Mucosa of descending colon (tissue), 3 donors: ENCODE measurements around the gene SCAMP3. TPM values are rescaled to one million over a fixed set of nuclear protein-coding genes. Genes with fewer than 3 reads are reported as not detected.

Experiments
- ATAC-seq: fragments of 200-7000 bp; cut with Tn5 transposase; one replicate; pipeline ENCODE4 v1.9.1; 2020; ENCODE audit warnings: mild to moderate bottlenecking, moderate library complexity
- DNase-seq, 3 donors: peaks; one replicate each; pipeline ENCODE4 v3.0.0-alpha.2; 2020
- H3K36me3 ChIP-seq: fragments of 200-600 bp; one replicate; pipeline ENCODE4 v1.8.0; 2021; ENCODE audit warnings: low read depth, mild to moderate bottlenecking
- H3K4me1 ChIP-seq: fragments of 200-600 bp; one replicate; pipeline ENCODE4 v1.8.0; 2021; ENCODE audit warnings: low read depth, mild to moderate bottlenecking
- H3K4me3 ChIP-seq: fragments of 200-600 bp; one replicate; pipeline ENCODE4 v1.8.0; 2021; ENCODE audit warnings: mild to moderate bottlenecking
- H3K9me3 ChIP-seq: fragments of 200-600 bp; one replicate; pipeline ENCODE4 v1.8.0; 2021; ENCODE audit warnings: mild to moderate bottlenecking
- intact Hi-C, 2 donors: fragments of 100-400 bp; cut with DNase I in 1 of 2; cut with micrococcal nuclease in 1 of 2; formaldehyde crosslinking; loops; one replicate each; pipeline versions ENCODE4 v1.11.0 to v1.11.1; 2022; cut with DNase I, micrococcal nuclease
- total RNA-seq, 3 donors: library from RNA; stranded (reverse); fragmentation: NEBNext Ultra II Directional in 2 of 3; extraction: Animal tissue kit (Norgen Biotek cat#: 25700) in 2 of 3; gene quantifications; one replicate each; pipeline versions ENCODE4 v1.2.1 to v1.2.4, GENCODE V29; 2021 to 2023
- TF ChIP-seq, protein P1 (sequence below): fragments of 200-600 bp; IDR thresholded peaks from one replicate; pipeline ENCODE4 v1.8.0; 2022; ENCODE audit warnings: antibody characterized with exemption, mild to moderate bottlenecking
- donor health status: DM: no; HTN: no; CAD: no; lungs with moderate emphysema.
- donor health status: DM: no; HTN: no; CAD: no.
- donor health status: DM: no; HTN: yes; CAD: no.

The SCAMP3 gene
- total RNA-seq, 3 donors from 2014 or later: 43.6 to 53.4 (median 46.8) TPM

DNA sequence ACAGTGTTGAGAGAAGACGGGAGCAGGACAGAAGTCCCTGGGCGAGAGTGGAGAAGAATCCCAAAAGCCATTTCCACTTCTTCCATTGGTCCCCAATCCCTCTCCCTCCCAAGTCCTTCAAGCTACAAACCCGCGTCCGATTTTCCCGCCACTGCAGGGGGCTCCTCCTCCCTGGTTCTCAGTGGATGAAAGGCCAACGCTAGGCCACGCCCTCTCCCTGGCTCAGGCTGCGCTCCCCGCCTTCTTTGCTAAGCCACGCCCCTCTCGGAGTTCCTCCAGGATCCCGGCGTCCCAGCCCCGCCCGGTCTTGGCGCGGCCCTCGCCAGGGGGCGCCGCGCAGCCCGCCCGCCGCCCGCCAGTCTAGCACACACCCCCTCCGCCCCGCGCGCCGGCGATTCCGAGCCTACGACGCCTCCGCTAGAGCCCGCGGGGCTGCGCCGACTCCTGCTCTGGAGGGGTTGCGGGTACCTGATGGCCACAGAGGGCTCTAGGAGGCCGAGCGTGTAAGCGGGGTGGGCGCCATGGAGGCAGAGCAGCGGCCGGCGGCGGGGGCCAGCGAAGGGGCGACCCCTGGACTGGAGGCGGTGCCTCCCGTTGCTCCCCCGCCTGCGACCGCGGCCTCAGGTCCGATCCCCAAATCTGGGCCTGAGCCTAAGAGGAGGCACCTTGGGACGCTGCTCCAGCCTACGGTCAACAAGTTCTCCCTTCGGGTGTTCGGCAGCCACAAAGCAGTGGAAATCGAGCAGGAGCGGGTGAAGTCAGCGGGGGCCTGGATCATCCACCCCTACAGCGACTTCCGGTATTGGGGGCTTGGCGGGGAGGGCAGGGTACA lies 15.1 kb upstream of the SCAMP3 start, which contains the start of gene HCN3:
Gene HCN3 (plus strand): TSS at position 394 of the 832 bp plus-strand sequence. CDS start 128 bp downstream, at position 522.
- Histone ChIP-seq H3K4me1 (peaks cover 13% of the 10 kb centered on the region), H3K9me3 (no peaks in the 10 kb centered on the region), H3K4me3 (peak within 1 kb of the TSS; percentile 46), H3K36me3 (no peaks in the 10 kb centered on the region)
- intact Hi-C loops: loop anchor here in 1 of 2 donors (10.0 kb wide), 1 partner anchor 48 kb away; the partner anchor contains the start of gene RUSC1
- ATAC-seq (peak; percentile 85), DNase-seq (peak; percentile 98 to 100 (median 99))
- TF ChIP-seq, protein P1, sequence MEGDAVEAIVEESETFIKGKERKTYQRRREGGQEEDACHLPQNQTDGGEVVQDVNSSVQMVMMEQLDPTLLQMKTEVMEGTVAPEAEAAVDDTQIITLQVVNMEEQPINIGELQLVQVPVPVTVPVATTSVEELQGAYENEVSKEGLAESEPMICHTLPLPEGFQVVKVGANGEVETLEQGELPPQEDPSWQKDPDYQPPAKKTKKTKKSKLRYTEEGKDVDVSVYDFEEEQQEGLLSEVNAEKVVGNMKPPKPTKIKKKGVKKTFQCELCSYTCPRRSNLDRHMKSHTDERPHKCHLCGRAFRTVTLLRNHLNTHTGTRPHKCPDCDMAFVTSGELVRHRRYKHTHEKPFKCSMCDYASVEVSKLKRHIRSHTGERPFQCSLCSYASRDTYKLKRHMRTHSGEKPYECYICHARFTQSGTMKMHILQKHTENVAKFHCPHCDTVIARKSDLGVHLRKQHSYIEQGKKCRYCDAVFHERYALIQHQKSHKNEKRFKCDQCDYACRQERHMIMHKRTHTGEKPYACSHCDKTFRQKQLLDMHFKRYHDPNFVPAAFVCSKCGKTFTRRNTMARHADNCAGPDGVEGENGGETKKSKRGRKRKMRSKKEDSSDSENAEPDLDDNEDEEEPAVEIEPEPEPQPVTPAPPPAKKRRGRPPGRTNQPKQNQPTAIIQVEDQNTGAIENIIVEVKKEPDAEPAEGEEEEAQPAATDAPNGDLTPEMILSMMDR: peak; percentile 80

DNA sequence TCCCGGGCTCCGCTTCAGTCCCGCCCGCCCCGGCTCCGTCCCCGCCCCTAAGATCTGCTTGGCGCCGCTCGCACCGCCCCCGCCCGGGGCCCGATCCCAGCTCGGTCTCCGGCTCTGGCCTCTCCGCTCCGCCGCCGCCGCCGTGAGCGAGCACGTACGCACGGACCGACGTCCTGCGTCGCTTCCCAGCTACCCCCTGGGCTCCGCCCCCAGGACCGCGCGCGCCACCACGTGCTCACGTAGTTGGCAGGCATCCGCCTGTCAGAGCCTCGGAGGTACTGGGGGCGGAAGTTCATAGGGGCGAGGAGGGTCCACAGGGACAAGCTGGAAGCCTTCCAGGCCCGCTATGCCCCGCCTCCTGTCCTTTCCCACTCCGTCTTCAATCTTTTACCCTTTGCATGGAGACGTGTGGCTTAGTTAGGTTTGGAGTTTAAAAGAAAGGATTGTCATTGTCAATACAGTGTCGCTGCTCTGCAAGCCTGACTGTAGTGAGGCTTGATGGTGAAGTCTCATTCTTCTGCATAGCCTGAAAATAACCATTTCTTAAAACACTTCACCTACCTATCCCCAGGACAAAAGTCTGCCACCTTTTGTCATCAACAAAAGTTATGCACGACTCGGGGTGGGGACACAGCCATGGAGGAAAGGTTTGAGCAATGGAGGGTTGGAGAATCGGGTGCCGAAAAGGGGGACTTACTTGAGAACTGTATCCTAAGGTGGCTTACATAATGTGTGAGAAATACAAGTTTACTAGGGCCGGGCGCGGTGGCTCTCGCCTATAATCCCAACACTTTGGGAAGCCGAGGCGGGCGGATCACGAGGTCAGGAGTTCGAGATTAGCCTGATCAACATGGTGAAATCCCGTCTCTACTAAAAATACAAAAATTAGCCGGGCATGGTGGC lies 11.4 kb upstream of the SCAMP3 start, which contains the start of gene CLK2:
Gene CLK2 (minus strand): TSS at position 162 of the 903 bp plus-strand sequence. CDS start 2,527 bp downstream, outside the sequence.
- H3K4me3 ChIP-seq: peak within 1 kb of the TSS; percentile 74
- intact Hi-C loops: loop anchor here in 1 of 2 donors (10.0 kb wide), 1 partner anchor 51 kb away; the partner anchor contains the start of gene RUSC1
- TF ChIP-seq, protein P1: no peak
- peaks cover 9% of the 10 kb centered on the region for H3K36me3 ChIP-seq
- DNase-seq (peak; percentile 95 to 98 (median 98)), ATAC-seq (peak; percentile 89)
- peaks cover 16% of the 10 kb centered on the region for H3K4me1 ChIP-seq
- H3K9me3 ChIP-seq: no peaks in the 10 kb centered on the region

- no peak for DNase-seq
- Histone ChIP-seq H3K4me3 (peak overlapping the region; percentile 74), H3K9me3 (no peaks in the 10 kb centered on the region), H3K4me1 (peaks cover 15% of the 10 kb centered on the region), H3K36me3 (peaks cover 13% of the 10 kb centered on the region)
- TF ChIP-seq, protein P1: no peak
- ATAC-seq: peak; percentile 47
- intact Hi-C loops: loop anchor here in 1 of 2 donors (10.0 kb wide), 1 partner anchor 52 kb away; the partner anchor contains the start of gene RUSC1
These were observed 10.5 kb upstream of the SCAMP3 start for GRCh38 chr1:155272466-155273342.

- DNase-seq (no peak), ATAC-seq (no peak)
- Histone ChIP-seq H3K9me3 (no peaks in the 10 kb centered on the region), H3K36me3 (peaks cover 19% of the 10 kb centered on the region), H3K4me3 (no peak overlapping the region), H3K4me1 (peaks cover 10% of the 10 kb centered on the region)
- TF ChIP-seq, protein P1: no peak
- intact Hi-C loops: no loop called here
These were observed 7.2 kb upstream of the SCAMP3 start for GRCh38 chr1:155269381-155269780.
